GM21390 (cell line): ENCODE measurements around the gene SEMA3A.
"Not testable (repeated sequence)": the region's sequence is repeated elsewhere in the genome, so short reads cannot be mapped to it uniquely, and the experiment has no call there.

ENCODE experiments used
- ATAC-seq: cut with Tn5 transposase; IDR thresholded peaks from one replicate; pipeline ENCODE4 v1.9.1; 2021; ENCODE audit not compliant: unreplicated experiment

Gene SEMA3A

GRCh38 chr7:84194484-84195271 is at the start of gene SEMA3A:
SEMA3A (minus strand) TSS chr7:84194789; CDS start chr7:84194586, 203 bp downstream.
- ATAC-seq: no peak

DNA sequence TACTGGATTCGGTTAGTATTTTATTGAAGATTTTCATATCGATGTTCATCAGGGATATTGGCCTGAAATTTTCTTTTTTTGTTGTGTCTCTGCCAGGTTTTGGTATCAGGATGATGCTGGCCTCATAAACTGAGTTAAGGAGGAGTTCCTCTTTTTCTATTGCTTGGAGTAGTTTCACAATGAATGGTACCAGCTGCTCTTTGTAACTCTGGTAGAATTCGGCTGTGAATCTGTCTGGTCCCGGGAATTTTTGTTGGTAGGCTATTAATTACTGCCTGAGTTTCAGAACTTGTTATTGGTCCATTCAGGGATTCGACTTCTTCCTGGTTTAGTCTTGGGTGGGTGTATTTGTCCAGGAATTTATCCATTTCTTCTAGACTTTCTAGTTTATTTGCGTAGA is 48.4 kb upstream of the SEMA3A start:
- ATAC-seq: not testable (repeated sequence)

- no peak for ATAC-seq
These were observed 44.0 kb upstream of the SEMA3A start for GRCh38 chr7:84238596-84238995.

DNA sequence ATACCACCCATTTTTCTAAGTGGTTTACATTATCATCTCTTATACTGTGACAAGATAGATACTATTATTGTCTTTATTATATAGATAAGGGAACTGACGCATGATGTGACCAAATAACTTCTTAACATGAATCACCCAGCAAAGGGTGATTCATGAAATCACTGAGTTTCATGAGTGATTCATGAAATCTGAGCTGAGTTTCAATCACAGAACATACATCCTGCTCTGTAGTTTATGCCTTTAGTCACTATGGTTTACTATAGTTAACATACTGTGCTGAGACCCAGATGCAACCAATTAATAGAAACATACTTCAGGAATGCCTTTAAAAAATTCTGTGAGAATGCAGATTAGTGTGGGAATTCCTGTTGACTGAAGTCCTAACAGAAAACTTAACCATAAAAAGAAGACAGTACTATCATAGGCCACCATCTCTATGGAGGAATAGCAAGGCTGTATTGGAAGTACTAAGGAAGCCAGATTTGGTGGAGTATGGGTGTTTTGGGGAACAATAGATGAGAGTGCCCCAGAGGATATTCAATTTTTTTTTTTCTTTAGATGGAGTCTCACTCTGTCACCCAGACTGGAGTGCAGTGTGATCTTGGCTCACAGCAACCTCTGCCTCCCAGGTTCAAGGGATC is 43.1 kb upstream of the SEMA3A start:
- no peak for ATAC-seq

GRCh38 chr7:84236398-84236797 is 41.8 kb upstream of the SEMA3A start:
- no peak for ATAC-seq

DNA sequence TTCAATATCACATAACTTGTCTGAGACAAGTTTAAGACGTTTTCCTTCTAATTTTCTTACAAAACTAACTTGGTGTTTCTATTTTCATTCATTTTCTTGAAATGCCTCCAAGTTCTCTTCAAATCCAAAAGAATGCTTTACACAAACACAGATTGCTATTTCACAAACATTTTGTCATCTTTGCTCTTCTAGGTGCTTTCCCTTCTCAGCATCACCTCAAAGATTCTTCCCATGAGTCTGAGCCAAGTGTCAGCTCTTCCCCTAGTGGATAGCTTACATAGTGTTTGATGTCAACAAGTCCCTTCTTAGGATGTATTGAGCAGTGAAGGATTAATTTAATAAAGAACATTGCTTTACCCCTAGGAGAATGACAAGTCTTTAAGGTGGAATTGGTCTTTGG is 38.1 kb upstream of the SEMA3A start:
- ATAC-seq: no peak

DNA sequence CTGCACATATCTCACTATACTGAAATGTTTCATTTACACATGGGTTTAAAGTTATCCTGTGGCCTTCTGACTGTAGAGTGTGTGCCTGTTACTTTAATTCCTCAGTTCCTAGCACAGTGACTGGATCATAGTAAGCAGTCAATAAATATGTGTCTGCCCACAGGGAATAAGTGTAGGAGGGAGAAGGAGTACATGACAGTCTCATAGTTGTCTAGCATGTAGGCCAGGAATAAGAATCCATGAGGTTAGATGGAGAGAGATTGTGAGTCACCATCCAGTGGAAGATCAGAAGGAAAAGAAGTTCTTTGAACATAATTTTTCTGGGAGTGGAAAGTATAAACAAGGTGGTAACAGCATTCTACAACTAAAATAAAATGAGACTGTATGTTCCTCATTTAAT is 36.6 kb upstream of the SEMA3A start:
- no peak for ATAC-seq

GRCh38 chr7:84230491-84230890 is 35.9 kb upstream of the SEMA3A start:
- ATAC-seq: no peak

- no peak for ATAC-seq
These were observed 33.9 kb upstream of the SEMA3A start for GRCh38 chr7:84228526-84228925.

DNA sequence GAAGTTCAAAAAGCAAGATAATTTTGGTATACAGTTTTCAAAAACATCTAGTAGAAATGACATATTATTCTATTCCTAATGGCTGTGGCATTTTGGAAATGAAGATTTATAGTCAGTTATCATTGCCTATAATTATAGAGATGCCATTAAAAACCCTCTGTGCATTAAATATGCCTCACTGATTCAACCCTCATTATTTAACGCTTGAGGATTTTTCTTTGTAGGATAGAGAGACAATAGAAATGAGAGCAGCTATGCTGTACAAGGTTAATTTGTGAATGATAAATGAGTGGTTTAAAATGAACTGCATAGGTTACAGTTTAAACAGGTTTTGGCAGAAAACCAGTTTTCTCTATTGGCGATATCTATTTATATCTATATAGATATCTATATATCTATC is 32.2 kb upstream of the SEMA3A start:
- no peak for ATAC-seq

DNA sequence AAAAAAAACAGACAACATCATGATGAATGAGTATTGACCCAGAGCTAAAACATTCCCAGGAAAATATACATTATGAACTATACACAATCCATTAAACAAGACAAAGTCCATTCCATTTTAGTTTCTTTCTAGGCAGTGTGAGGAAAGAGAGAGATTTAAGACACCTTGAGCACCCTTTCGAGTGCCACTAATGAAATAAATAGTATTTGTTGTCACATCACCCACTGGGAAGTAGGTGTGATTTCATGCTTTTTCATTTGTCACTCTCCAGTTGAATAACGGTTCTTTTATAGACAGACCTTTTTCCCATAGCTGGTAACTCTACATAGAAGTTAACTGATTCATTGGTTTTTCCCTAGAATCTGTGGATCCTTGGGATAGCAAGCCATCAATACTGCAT is 29.9 kb upstream of the SEMA3A start:
- no peak for ATAC-seq

- ATAC-seq: no peak
These were observed 24.7 kb upstream of the SEMA3A start for GRCh38 chr7:84219310-84219709.

- ATAC-seq: no peak
These were observed 24.1 kb upstream of the SEMA3A start for GRCh38 chr7:84218681-84219080.

GRCh38 chr7:84216472-84216871 is 21.9 kb upstream of the SEMA3A start:
- ATAC-seq: no peak

DNA sequence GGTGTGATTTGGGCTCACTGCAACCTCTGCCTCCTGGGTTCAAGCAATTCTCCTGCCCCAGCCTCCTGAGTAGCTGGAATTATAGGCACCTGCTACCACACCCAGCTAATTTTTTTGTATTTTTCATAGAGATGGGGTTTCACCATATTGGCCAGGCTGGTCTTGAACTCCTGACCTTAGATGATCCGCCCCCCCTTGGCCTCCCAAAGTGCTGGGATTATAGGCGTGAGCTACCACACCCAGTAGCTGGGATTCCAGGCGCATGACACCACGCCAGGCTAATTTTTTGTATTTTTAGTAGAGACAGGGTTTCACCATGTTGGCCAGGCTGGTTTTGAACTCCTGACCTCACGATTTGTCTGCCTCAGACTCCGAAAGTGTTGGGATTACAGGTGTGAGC is 20.2 kb upstream of the SEMA3A start:
- ATAC-seq: not testable (repeated sequence)

DNA sequence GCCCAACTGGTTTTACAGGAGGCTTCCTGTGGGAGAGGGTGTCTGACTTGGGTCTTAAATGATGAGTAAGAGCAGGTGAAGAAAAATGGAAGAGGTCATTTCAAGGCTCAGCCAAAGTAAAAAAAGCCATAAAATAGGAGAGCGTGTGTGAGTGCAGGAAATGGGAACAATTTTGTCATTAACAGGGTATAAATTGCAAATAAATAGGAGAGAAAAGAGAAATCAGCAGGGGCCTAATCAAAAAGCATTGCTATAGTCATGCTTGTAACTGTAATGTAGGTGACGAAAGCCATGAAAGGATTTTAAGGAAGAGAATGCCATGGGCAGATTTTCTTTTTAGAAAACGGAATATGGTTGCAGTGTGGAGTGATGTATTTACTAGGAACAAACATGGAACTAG is 15.7 kb upstream of the SEMA3A start:
- ATAC-seq: no peak

GRCh38 chr7:84209006-84209405 is 14.4 kb upstream of the SEMA3A start:
- no peak for ATAC-seq

DNA sequence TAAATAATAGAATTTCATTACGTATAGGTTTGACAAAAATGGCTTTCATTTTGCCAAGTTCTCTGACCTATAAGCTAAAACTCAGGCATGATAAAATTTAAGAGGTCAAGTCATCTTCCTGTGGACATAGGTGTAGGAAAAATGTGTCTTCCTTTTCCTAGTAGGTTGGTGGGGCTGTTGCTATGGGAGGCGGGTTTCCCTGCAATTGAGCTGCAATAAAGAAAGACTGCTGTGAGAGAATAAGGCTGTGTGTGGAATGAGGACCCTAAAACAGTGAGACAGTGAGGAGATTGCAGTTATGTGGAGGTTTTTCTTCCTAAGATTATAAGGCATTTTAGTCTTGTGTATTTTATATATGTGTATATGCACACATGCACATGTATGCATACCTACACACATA is 13.0 kb upstream of the SEMA3A start:
- ATAC-seq: no peak

DNA sequence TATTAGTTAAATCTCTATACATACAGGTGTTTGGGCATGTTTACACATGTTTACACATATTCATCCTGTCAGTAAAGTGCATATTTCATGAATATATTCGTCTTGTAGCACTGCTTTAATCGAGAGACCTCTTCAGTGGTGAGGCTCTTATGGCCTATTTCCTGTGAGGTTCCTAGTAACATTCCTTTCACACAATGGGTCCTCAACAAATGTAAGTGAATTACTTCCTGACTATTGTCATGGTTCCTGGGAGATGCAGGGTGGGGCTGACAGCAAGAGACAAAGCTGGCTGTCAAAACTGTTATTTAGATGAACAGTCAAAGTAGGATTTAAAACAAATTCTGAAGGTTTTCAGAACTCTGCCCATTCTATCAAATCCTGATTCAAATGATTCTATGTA is 12.4 kb upstream of the SEMA3A start:
- ATAC-seq: no peak

DNA sequence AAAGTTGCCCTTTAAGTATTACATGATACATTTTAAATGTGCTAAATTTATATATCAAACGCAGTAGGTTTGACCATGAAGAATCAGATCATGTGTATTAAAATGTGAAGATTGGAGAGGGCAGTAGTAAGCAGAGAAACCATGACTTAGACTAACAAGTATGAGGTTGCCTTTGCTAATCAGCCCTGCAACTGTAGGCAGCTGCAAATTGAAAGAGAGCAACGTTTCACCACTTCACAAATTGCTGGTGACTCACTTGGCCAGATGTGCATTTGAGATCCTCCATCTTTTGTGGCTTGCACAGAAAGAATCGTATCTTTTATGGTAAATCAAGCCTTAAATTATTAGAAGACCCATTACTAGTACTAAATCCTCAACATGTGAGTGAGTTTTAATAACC is 10.1 kb upstream of the SEMA3A start:
- no peak for ATAC-seq

- no peak for ATAC-seq
These were observed 8.3 kb upstream of the SEMA3A start for GRCh38 chr7:84202855-84203254.

DNA sequence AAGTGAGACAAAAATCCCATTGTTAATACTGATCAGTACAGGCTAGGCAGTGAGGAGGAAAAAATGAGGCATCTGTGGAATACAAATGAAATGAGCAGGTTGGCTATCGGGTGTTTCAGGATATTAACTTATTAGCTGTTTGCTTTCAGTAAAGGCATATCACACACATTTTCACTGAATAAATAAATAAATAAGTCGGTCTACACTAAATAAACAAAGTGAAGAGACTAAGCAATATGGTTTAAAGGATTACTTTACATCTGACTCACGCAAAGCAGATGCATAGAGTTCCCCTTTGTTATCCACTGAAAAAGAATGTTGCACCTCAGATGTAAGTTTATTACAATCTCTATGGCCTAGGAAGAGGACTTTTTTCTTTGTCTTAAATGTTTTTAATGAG is 6.3 kb upstream of the SEMA3A start:
- ATAC-seq: no peak

DNA sequence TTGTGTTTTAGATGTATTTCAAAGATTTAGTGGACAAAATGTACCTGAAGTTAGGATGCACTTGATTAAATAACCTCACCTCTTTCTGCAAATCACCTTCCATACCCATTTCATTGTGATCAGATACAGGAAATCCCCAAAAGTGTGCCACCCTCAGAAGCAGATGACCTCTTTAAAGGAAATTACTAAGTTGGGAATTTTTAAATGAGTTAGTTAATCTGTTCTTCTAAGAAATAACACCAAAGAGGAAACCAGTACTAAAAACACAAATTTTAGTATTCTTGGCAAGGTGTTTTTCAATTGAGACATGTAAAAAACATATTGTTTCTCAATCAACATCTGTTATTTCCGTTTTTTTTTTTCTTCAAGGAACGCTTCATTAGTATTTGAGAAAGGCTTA is 4.6 kb upstream of the SEMA3A start:
- ATAC-seq: no peak
